ENCODE results near the gene TM4SF18.
A peak's percentile ranks its signal among the peaks of the same experiment; 100 is the strongest.

The TM4SF18 gene

DNA sequence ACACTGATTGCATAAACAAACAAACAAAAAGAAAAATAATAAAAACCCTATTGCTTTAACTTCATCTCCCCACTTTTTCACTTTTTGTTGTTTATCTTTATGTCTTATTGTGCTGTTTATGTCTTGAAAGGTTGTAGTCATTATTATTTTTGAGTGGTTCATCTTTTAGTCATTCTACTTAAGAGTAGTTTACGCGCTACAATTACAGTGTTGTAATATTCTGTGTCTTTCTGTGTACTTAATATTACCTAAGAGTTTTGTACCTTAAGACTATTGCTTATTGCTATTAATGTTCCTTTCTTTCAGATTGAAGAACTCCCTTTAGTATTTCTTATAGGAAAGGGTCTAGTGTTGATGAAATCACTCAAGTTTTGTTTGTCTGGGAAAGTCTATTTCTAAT is 28.1 kb downstream of the TM4SF18 start:
- H3K27ac Mint-ChIP-seq = no peak overlapping the region
- no peak for ATAC-seq (ENCODE audit: low read depth)

DNA sequence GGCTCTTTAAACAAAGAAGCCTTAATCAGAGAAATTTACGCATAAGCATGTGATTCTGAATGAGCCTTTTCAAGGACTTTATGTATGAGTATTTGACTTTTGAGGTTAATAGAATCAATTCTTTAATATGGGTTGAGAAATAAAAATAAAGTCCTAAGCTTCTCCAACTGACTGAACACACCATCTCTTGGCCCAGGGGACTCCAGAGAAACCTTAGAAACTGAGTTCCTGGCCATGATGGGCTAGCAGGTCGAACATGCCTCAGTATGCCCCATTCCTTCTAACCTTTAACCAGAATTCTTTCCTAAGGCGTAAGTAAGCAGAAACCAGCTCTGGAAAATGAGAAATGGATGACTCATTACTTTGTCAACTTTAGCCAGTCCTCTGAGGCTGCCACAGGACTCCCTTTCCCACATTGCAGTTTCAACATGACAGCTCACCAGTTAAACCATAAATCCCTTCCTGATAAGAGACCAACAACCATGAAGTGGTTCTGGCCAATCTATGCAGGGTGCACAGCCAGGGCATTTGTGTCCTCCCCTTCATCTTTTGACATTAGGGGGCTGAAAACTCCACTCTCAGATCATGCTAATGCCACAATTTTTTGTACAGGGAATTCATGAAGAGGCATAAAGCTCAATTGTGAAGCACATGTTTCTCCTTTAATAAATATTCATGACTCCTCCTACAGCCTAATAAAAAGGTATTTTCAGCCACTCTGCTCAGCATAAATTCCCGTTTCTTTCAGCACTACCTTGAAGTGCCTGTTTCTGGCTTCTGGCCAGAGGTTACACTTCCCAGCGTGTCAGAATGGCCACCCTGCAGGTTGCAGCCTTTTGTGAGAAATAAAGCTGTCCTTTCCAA is 33.3 kb downstream of the TM4SF18 start:
- H3K9me3 Mint-ChIP-seq = peaks cover 2% of the 10 kb centered on the region
- no peak overlapping the region for H3K27ac Mint-ChIP-seq
- H3K4me1 Mint-ChIP-seq = no peaks in the 10 kb centered on the region
- peaks cover 5% of the 10 kb centered on the region for H3K36me3 Mint-ChIP-seq
- DNase-seq (ENCODE audit: low spot score in 2 of 2) (no peak), ATAC-seq (ENCODE audit: low read depth) (no peak)
- no peak overlapping the region for H3K4me3 Mint-ChIP-seq
- peaks cover 14% of the 10 kb centered on the region for H3K27me3 Mint-ChIP-seq

More for the DNA sequence above, 28.1 kb downstream of the TM4SF18 start:
- no peaks in the 10 kb centered on the region for H3K9me3 Mint-ChIP-seq
- H3K4me3 Mint-ChIP-seq = no peak overlapping the region
- DNase-seq (ENCODE audit: low spot score in 2 of 2) = no peak
- peaks cover 11% of the 10 kb centered on the region for H3K27me3 Mint-ChIP-seq
- peaks cover 2% of the 10 kb centered on the region for H3K4me1 Mint-ChIP-seq
- H3K36me3 Mint-ChIP-seq = peaks cover 2% of the 10 kb centered on the region

DNA sequence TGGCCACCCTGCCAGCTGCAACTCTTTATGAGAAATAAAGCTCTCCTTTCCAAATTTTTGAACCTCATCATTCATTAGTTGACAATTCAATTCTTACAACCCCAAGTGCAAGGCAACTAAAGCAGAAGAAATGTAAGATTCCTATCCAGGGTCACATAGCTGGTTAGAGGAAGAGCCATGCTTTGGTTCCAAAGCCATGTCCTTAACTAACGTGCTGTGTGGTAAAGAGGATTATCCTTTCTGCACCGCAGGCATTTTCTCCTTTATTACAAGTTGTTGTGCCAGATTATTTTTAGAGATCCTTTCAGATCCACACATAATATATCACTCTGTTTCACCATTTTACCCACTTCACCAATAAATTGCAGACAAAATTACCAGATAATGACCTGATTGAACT is 36.5 kb downstream of the TM4SF18 start:
- Mint-ChIP-seq H3K36me3 (peaks cover 3% of the 10 kb centered on the region), H3K4me3 (no peak overlapping the region), H3K27me3 (peaks cover 9% of the 10 kb centered on the region), H3K4me1 (no peaks in the 10 kb centered on the region), H3K9me3 (peaks cover 2% of the 10 kb centered on the region), H3K27ac (no peak overlapping the region)
- ATAC-seq (ENCODE audit: low read depth) (no peak), DNase-seq (ENCODE audit: low spot score in 2 of 2) (no peak)

DNA sequence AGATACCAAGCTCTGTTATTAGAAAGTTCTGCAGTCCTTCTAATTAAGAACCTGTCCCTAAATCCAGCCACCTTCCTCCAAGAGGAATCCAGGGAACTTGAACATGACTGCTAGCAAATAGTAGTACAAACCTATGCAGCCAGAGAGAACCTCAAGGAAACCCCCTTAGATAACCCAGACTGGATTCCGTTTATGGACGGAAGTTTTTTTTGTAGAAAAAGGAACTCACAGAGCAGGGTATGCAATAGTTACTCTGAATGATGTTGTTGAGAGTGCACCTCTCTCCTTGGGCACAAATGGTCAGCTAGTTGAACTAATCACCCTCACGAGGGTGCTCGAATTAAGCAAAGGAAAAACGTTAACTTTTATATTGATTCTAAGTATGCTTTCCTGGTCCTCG is 40.8 kb downstream of the TM4SF18 start:
- peaks cover 2% of the 10 kb centered on the region for H3K9me3 Mint-ChIP-seq
- peaks cover 9% of the 10 kb centered on the region for H3K27me3 Mint-ChIP-seq
- H3K36me3 Mint-ChIP-seq = peaks cover 3% of the 10 kb centered on the region
- DNase-seq (ENCODE audit: low spot score in 2 of 2) = no peak
- H3K4me1 Mint-ChIP-seq = no peaks in the 10 kb centered on the region
- ATAC-seq (ENCODE audit: low read depth) = no peak
- no peak overlapping the region for H3K4me3 Mint-ChIP-seq
- H3K27ac Mint-ChIP-seq = no peak overlapping the region

DNA sequence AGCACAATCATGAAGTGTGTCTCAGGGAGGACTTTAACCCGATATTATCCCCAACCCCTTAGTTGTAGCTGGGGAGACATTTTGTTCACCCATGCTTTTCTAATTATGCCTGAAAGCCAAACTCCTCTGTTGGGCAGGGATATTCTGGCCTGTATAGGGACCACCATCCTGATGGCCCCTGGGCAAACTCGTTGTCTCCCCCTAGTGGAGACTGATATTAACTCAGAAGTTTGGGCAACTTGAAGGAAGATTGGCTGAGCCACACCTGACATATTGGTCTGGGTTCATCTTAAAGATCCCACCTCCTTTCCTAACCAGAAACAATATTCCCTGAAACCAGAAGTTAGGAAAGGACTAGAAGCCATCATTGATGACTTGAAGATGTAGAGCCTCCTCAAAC is 42.3 kb downstream of the TM4SF18 start:
- H3K27ac Mint-ChIP-seq = no peak overlapping the region
- peaks cover 3% of the 10 kb centered on the region for H3K27me3 Mint-ChIP-seq
- H3K36me3 Mint-ChIP-seq = peaks cover 3% of the 10 kb centered on the region
- DNase-seq (ENCODE audit: low spot score in 2 of 2) (no peak), ATAC-seq (ENCODE audit: low read depth) (no peak)
- H3K4me1 Mint-ChIP-seq = no peaks in the 10 kb centered on the region
- peaks cover 2% of the 10 kb centered on the region for H3K9me3 Mint-ChIP-seq
- H3K4me3 Mint-ChIP-seq = no peak overlapping the region

DNA sequence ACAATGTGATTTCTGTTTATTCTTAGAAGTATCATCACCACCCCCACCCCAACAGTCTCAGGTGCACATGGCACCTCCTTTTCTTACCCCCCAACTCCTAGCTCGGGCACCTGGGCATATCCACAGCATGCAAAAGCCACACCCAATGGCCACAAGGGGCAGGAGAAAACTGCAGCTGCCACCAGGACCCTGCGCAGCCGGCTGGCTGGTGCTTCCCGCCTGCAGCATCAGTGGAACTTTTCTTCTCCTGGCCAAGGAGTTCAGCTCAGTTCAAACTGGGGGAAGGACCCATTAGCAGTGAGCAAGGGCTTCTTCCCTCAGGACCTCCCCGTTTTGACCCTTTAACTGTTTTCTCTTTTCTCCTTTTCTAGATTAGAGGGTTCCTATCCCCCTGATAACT is 44.8 kb downstream of the TM4SF18 start:
- no peaks in the 10 kb centered on the region for H3K9me3 Mint-ChIP-seq

DNA sequence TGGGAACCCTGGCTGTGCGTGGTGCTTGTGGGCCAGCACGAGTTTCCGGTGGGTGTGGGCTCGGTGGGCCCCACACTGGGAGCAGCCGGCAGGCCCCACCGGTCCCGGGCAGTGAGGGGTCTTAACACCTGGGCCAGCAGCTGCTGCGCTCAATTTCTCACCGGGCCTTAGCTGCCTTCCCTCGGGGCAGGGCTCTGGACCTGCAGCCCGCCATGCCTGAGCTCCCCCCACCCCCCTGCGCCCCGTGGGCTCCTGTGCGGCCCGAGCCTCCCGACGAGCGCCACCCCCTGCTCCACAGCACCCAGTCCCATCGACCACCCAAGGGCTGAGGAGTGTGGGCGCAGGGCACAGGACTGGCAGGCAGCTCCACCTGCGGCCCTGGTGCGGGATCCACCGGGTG is 49.4 kb downstream of the TM4SF18 start:
- H3K9me3 Mint-ChIP-seq = no peaks in the 10 kb centered on the region
- no peaks in the 10 kb centered on the region for H3K27me3 Mint-ChIP-seq
- H3K4me1 Mint-ChIP-seq = peaks cover 6% of the 10 kb centered on the region
- DNase-seq (ENCODE audit: low spot score in 2 of 2) (no peak), ATAC-seq (ENCODE audit: low read depth) (no peak)
- H3K27ac Mint-ChIP-seq = no peak overlapping the region
- H3K4me3 Mint-ChIP-seq = no peak overlapping the region
- no peaks in the 10 kb centered on the region for H3K36me3 Mint-ChIP-seq

More for the DNA sequence above, 44.8 kb downstream of the TM4SF18 start:
- DNase-seq (ENCODE audit: low spot score in 2 of 2) = no peak
- no peak overlapping the region for H3K4me3 Mint-ChIP-seq
- no peak overlapping the region for H3K27ac Mint-ChIP-seq
- H3K36me3 Mint-ChIP-seq = no peaks in the 10 kb centered on the region
- H3K4me1 Mint-ChIP-seq = no peaks in the 10 kb centered on the region
- ATAC-seq (ENCODE audit: low read depth) = no peak
- no peaks in the 10 kb centered on the region for H3K27me3 Mint-ChIP-seq

DNA sequence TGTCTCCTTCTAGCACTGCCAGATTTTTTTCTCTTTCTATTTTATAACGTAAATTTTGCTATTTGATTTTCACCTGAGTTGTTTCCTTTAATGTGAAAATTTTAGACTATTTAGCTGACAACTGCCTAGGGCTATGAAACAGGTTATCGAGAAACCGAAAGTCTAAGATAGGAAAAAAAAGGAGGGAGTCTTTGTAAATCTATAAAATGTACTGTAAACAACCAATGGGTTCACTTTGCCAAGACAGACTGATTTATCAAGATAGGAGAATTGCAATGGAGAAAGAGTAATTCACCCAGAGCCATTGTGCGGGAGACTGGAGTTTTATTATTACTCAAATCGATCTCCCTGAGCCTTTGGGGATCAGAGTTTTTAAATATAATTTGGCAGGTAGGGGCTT is 50.0 kb downstream of the TM4SF18 start:
- ATAC-seq (ENCODE audit: low read depth) (no peak), DNase-seq (ENCODE audit: low spot score in 2 of 2) (no peak)
- no peaks in the 10 kb centered on the region for H3K36me3 Mint-ChIP-seq
- H3K27ac Mint-ChIP-seq = no peak overlapping the region
- H3K27me3 Mint-ChIP-seq = no peaks in the 10 kb centered on the region
- H3K9me3 Mint-ChIP-seq = no peaks in the 10 kb centered on the region
- H3K4me3 Mint-ChIP-seq = no peak overlapping the region
- peaks cover 6% of the 10 kb centered on the region for H3K4me1 Mint-ChIP-seq

DNA sequence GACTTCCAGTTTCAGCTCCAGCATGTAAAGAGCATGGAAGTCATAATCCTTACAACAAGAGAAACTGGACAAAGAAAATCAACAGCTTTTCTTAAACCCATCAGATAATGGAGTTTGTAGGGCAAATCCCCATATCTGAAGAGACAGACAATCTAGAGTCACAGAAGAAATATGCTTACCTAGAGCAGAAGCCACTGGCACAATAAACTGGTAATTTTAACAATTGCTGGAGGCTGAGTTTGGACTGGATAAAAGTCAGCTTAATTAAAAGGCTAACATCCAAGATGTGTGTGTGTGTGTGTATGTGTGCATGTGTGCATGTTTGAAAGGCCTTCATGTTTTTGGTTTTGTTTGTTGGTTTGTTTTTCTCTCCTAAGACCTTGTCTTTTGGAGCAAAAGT is 50.6 kb downstream of the TM4SF18 start:
- DNase-seq (ENCODE audit: low spot score in 2 of 2) (no peak), ATAC-seq (ENCODE audit: low read depth) (no peak)
- Mint-ChIP-seq H3K9me3 (no peaks in the 10 kb centered on the region), H3K36me3 (no peaks in the 10 kb centered on the region), H3K4me1 (peaks cover 6% of the 10 kb centered on the region), H3K27me3 (no peaks in the 10 kb centered on the region), H3K27ac (no peak overlapping the region), H3K4me3 (no peak overlapping the region)

DNA sequence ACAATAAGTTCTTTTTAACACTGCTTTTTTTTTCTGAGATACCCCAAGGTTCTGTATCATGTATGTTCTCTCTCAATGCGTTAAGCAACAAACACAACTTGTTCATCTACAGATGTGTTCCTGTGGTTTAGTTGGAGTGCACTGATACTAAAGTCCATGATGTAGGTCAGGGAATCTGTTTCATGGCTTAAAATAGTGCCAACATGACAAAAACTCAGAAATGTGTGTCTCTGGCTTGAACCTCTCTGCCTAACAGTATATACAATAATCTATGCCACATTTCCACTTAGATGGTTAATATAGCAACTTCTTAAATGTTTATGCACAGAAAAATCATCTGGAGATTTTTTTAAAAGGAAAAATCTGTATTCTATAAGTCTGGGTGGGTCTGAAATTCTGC is 51.1 kb downstream of the TM4SF18 start:
- DNase-seq (ENCODE audit: low spot score in 2 of 2) = no peak
- no peaks in the 10 kb centered on the region for H3K36me3 Mint-ChIP-seq
- H3K27me3 Mint-ChIP-seq = no peaks in the 10 kb centered on the region
- no peak for ATAC-seq (ENCODE audit: low read depth)
- peaks cover 11% of the 10 kb centered on the region for H3K4me1 Mint-ChIP-seq
- H3K27ac Mint-ChIP-seq = no peak overlapping the region
- no peak overlapping the region for H3K4me3 Mint-ChIP-seq
- no peaks in the 10 kb centered on the region for H3K9me3 Mint-ChIP-seq

DNA sequence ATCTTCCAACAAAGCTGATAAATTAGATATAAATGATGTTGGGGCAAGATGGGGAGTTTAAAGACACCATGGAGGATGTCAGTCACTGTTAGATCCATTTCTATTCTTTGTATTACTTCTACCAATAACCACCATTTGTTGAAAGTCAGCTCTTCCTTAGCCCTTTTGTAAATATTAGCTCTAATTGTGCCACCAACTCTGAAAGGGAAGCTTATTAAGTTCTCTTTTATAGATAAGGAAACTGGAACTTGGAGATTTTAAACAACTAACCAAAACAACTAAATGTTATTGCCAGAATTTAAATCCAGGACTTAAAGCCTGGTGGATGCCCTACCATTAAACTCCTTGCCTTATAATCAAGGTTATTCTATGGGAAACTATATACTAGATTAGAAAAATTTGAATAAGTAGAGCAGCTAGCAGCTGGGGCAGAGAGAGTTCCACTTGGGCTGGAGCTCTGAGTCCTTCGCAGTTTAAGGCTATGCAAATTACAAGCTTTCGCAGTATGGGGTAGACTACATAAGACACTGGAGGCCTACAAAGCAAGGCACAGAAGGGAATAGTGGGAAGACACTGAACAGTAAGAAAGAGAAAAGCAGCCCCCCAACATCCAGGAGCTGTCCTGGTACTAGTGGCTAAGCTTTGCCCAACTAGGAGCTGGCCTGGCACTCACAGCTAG is 52.6 kb downstream of the TM4SF18 start:
- Mint-ChIP-seq H3K27me3 (no peaks in the 10 kb centered on the region), H3K4me1 (peaks cover 12% of the 10 kb centered on the region), H3K9me3 (no peaks in the 10 kb centered on the region), H3K36me3 (no peaks in the 10 kb centered on the region), H3K4me3 (no peak overlapping the region), H3K27ac (peak overlapping the region; percentile 1)
- ATAC-seq (ENCODE audit: low read depth) (peak; percentile 67), DNase-seq (ENCODE audit: low spot score in 2 of 2) (no peak)

DNA sequence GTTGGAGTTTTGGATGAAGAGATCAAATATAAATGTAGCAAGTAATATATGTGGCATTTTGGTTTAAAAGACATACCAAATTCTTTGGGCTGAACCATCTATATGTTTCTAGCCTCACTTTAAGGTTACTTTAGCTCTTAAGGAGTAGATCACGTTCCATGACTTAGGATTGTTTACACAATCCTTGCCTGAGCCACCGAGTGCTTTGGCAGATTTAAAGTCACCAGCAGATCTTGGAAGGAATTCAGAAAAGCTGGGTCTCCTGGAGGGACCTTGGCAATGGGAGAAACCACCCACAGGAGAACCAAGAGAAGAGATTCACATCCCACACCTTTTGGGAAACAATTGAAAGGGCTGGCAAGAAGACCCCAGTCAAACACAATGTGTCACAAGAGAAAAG is 54.5 kb downstream of the TM4SF18 start:
- Mint-ChIP-seq H3K4me3 (no peak overlapping the region), H3K27me3 (no peaks in the 10 kb centered on the region), H3K9me3 (no peaks in the 10 kb centered on the region), H3K27ac (no peak overlapping the region), H3K36me3 (no peaks in the 10 kb centered on the region), H3K4me1 (peaks cover 12% of the 10 kb centered on the region)
- DNase-seq (ENCODE audit: low spot score in 2 of 2) (no peak), ATAC-seq (ENCODE audit: low read depth) (no peak)

DNA sequence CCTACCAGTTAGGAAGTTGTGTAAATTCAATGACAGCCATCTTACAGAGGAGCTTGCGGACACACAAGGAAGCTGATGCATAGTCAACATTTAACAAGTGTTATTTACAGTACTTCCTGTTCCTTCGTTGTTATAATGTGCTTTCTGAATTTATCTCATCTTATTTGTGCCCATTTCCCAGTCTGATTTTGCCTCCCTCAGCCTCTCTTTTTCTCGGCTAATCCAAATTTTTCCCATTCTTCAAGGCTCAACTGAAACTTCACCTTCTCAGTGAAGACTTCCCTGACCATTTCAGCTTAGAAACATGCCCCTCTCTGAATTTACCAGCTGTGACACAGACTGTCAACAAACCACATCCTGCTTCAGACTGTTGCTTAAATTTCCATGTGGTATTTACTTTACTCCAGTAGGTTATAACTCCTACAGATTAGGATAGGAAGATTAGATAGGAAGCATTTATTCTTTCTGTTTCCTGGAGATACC is 56.1 kb downstream of the TM4SF18 start:
- Mint-ChIP-seq H3K4me3 (peak overlapping the region; percentile 77), H3K36me3 (no peaks in the 10 kb centered on the region), H3K9me3 (no peaks in the 10 kb centered on the region), H3K27ac (peak overlapping the region; percentile 75), H3K27me3 (no peaks in the 10 kb centered on the region), H3K4me1 (peaks cover 12% of the 10 kb centered on the region)
- DNase-seq (ENCODE audit: low spot score in 2 of 2) = no peak
- peak; percentile 62 for ATAC-seq (ENCODE audit: low read depth)

DNA sequence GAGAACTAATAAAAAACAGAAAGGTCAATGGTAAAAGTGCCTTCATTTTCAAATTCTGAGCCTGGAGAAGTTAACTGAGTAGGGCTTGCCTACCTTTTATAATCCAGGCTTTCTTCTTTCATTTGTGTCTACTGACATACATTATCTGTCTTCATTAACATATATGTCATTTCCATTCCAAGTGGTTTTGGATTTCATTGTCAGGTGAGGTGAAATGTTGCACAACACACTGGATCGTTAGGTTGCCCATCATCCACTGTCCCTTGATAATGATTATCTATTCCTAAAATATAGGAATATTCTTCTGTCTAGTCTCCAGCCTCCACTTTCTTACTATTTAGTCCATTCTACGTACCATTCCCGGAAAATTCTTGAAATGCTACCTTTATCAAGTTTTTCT is 56.8 kb downstream of the TM4SF18 start:
- DNase-seq (ENCODE audit: low spot score in 2 of 2) (no peak), ATAC-seq (ENCODE audit: low read depth) (no peak)
- no peaks in the 10 kb centered on the region for H3K27me3 Mint-ChIP-seq
- H3K4me3 Mint-ChIP-seq = no peak overlapping the region
- H3K4me1 Mint-ChIP-seq = peaks cover 14% of the 10 kb centered on the region
- no peaks in the 10 kb centered on the region for H3K9me3 Mint-ChIP-seq
- no peaks in the 10 kb centered on the region for H3K36me3 Mint-ChIP-seq
- H3K27ac Mint-ChIP-seq = no peak overlapping the region

All from memory B cell (primary cell).